Skin of body (tissue), 2 donors: ENCODE results near the gene PRKN. TPM values are rescaled to one million over a fixed set of nuclear protein-coding genes. Genes with fewer than 3 reads are reported as not detected.
"Not testable (repeated sequence)": the region's sequence is repeated elsewhere in the genome, so short reads cannot be mapped to it uniquely, and the experiment has no call there.

Experiments
- DNase-seq: peaks from one replicate; lab custom pipeline; 2025; lab: John Stamatoyannopoulos, UW
- total RNA-seq: library from RNA; depleted of rRNA; stranded (reverse); fragments of >200 nt; gene quantifications from one replicate; pipeline ENCODE4 v1.2.3, GENCODE V29; 2014

Gene PRKN
- total RNA-seq, 1 donor from 2014 or later, result 5.2 TPM

- DNase-seq, result no peak
Observed at GRCh38 chr6:161918628-161919205, 808.8 kb downstream of the PRKN start.

GRCh38 chr6:161918109-161918531 is 809.4 kb downstream of the PRKN start:
- DNase-seq, result no peak

GRCh38 chr6:161917645-161918044 is 809.9 kb downstream of the PRKN start:
- DNase-seq, result no peak

GRCh38 chr6:161915456-161915964 is 812.1 kb downstream of the PRKN start:
- no peak for DNase-seq

- no peak for DNase-seq
Observed at GRCh38 chr6:161908872-161909271, 818.7 kb downstream of the PRKN start.

GRCh38 chr6:161906571-161906970 is 821.0 kb downstream of the PRKN start:
- no peak for DNase-seq

GRCh38 chr6:161903584-161904212 is 823.9 kb downstream of the PRKN start:
- DNase-seq, result no peak

GRCh38 chr6:161901740-161902426 is 825.7 kb downstream of the PRKN start:
- DNase-seq, result no peak

- DNase-seq, result no peak
Observed at GRCh38 chr6:161894436-161894835, 833.1 kb downstream of the PRKN start.

GRCh38 chr6:161891542-161891941 is 836.0 kb downstream of the PRKN start:
- no peak for DNase-seq

GRCh38 chr6:161890832-161891297 is 836.7 kb downstream of the PRKN start:
- DNase-seq, result no peak

- DNase-seq, result no peak
Observed at GRCh38 chr6:161890133-161890831, 837.3 kb downstream of the PRKN start.

GRCh38 chr6:161889324-161889723 is 838.2 kb downstream of the PRKN start:
- no peak for DNase-seq

GRCh38 chr6:161886545-161886944 is 841.0 kb downstream of the PRKN start:
- not testable (repeated sequence) for DNase-seq

- DNase-seq, result no peak
Observed at GRCh38 chr6:161884782-161885181, 842.8 kb downstream of the PRKN start.

- DNase-seq, result no peak
Observed at GRCh38 chr6:161882196-161882765, 845.3 kb downstream of the PRKN start.

GRCh38 chr6:161880056-161880455 is 847.5 kb downstream of the PRKN start:
- DNase-seq, result no peak

GRCh38 chr6:161876231-161876630 is 851.3 kb downstream of the PRKN start:
- DNase-seq, result no peak

GRCh38 chr6:161870236-161870901 is 857.2 kb downstream of the PRKN start:
- no peak for DNase-seq

- DNase-seq, result no peak
Observed at GRCh38 chr6:161869491-161869890, 858.1 kb downstream of the PRKN start.

GRCh38 chr6:161866570-161866969 is 861.0 kb downstream of the PRKN start:
- no peak for DNase-seq
